LoVo (cell line): Measurements from ENCODE around the gene ARID5B.
A peak's percentile ranks its signal among the peaks of the same experiment; 100 is the strongest.

ENCODE experiments used
- DNase-seq: peaks from one replicate; pipeline ENCODE4 v3.0.0-alpha.2; 2016; ENCODE audit warnings: low spot score

ARID5B gene

GRCh38 chr10:62075414-62075813 lies 173.9 kb downstream of the ARID5B start:
- no peak for DNase-seq

GRCh38 chr10:62075912-62076311 lies 174.4 kb downstream of the ARID5B start:
- DNase-seq, result no peak

- no peak for DNase-seq
Observed at GRCh38 chr10:62076891-62077290, 175.4 kb downstream of the ARID5B start.

GRCh38 chr10:62077330-62078015 lies 176.0 kb downstream of the ARID5B start:
- DNase-seq, result no peak

- no peak for DNase-seq
Observed at GRCh38 chr10:62079885-62080559, 178.5 kb downstream of the ARID5B start.

- no peak for DNase-seq
Observed at GRCh38 chr10:62080905-62081304, 179.4 kb downstream of the ARID5B start.

GRCh38 chr10:62081341-62082270 lies 180.1 kb downstream of the ARID5B start:
- DNase-seq, result no peak

GRCh38 chr10:62082271-62082656 lies 180.8 kb downstream of the ARID5B start:
- no peak for DNase-seq

- no peak for DNase-seq
Observed at GRCh38 chr10:62082729-62083411, 181.4 kb downstream of the ARID5B start.

GRCh38 chr10:62083412-62084267 lies 182.1 kb downstream of the ARID5B start:
- no peak for DNase-seq

- DNase-seq, result no peak
Observed at GRCh38 chr10:62084451-62084850, 183.0 kb downstream of the ARID5B start.

GRCh38 chr10:62085404-62085803 lies 183.9 kb downstream of the ARID5B start:
- no peak for DNase-seq

GRCh38 chr10:62085821-62086220 lies 184.3 kb downstream of the ARID5B start:
- no peak for DNase-seq

- no peak for DNase-seq
Observed at GRCh38 chr10:62087329-62087728, 185.8 kb downstream of the ARID5B start.

- DNase-seq, result no peak
Observed at GRCh38 chr10:62088786-62089185, 187.3 kb downstream of the ARID5B start.

GRCh38 chr10:62092301-62093030 lies 191.0 kb downstream of the ARID5B start:
- no peak for DNase-seq

- DNase-seq, result peak; percentile 53
Observed at GRCh38 chr10:62093863-62094291, 192.4 kb downstream of the ARID5B start.

- no peak for DNase-seq
Observed at GRCh38 chr10:62095181-62096122, 194.0 kb downstream of the ARID5B start.

- DNase-seq, result no peak
Observed at GRCh38 chr10:62096256-62096933, 194.9 kb downstream of the ARID5B start.
